Heart right ventricle (tissue), 16 donors: ENCODE measurements around the gene MED20. TPM values are rescaled to one million over a fixed set of nuclear protein-coding genes. Genes with fewer than 3 reads are reported as not detected.

Experiments used
- ATAC-seq, 8 donors: fragments of 200-7000 bp; cut with Tn5 transposase; one replicate each; pipeline ENCODE4 v1.9.1; 2020; ENCODE audit warnings: mild to moderate bottlenecking in 8 of 8, moderate library complexity in 8 of 8, moderate number of reproducible peaks in 1 of 8
- DNase-seq, 2 donors: peaks; one replicate each; pipeline ENCODE4 v3.0.0-alpha.2; 2020
- H3K27ac ChIP-seq, 10 donors: fragments of 200-600 bp; sonication (generic) in 2 of 10; one replicate each; pipeline versions ENCODE4 v1.5.0 to v1.8.0; 2020 to 2022; ENCODE audit warnings: mild to moderate bottlenecking in 3 of 10
- H3K27me3 ChIP-seq, 7 donors: fragments of 200-600 bp; one replicate each; pipeline ENCODE4 v1.8.0; 2021 to 2022; ENCODE audit warnings: mild to moderate bottlenecking in 2 of 7
- H3K36me3 ChIP-seq, 9 donors: fragments of 200-600 bp; sonication (generic) in 1 of 9; one replicate each; pipeline versions ENCODE4 v1.5.0 to v1.8.0; 2020 to 2022; ENCODE audit warnings: mild to moderate bottlenecking in 2 of 9
- H3K4me1 ChIP-seq, 9 donors: fragments of 200-600 bp; sonication (generic) in 1 of 9; one replicate each; pipeline versions ENCODE4 v1.5.0 to v1.8.0; 2020 to 2022; ENCODE audit warnings: mild to moderate bottlenecking in 4 of 9
- H3K4me3 ChIP-seq, 10 donors: fragments of 200-600 bp; sonication (generic) in 2 of 10; one replicate each; pipeline versions ENCODE4 v1.5.0 to v1.8.0; 2020 to 2022; ENCODE audit warnings: mild to moderate bottlenecking in 7 of 10, moderate library complexity in 2 of 10
- H3K9me3 ChIP-seq, 11 donors: fragments of 200-600 bp in 10 of 11; sonication (generic) in 2 of 11; one replicate each; pipeline versions ENCODE4 v1.5.0 to v1.8.0; 2013 to 2022; ENCODE audit warnings: mild to moderate bottlenecking in 2 of 11, control low read depth in 1 of 11, moderate library complexity in 1 of 11
- CTCF ChIP-seq, 9 donors: fragments of 200-600 bp; sonication (generic) in 2 of 9; IDR thresholded peaks; one replicate each; pipeline versions ENCODE4 v1.5.0 to v1.8.0; 2021 to 2022; ENCODE audit warnings: antibody characterized with exemption in 9 of 9, mild to moderate bottlenecking in 5 of 9, moderate library complexity in 1 of 9
- WGBS, 2 donors: extraction: QIAGEN DNeasy Blood & Tissue Kit; methylation state at CpG; one replicate each; pipeline ENCODE4 v1.1.7; 2013; ENCODE audit warnings: inconsistent platforms in 1 of 2; 5-methylcytosine and 5-hydroxymethylcytosine counted together
- intact Hi-C, 10 donors: fragments of 100-400 bp; cut with DNase I; formaldehyde crosslinking; loops; one replicate each; pipeline versions ENCODE4 v1.11.1 to v1.14.2; 2022
- polyA plus RNA-seq, 2 donors: library from polyadenylated mRNA; stranded (reverse); fragments of 200-250 nt; gene quantifications; one replicate each; pipeline ENCODE4 v1.2.3, GENCODE V29; 2013
- total RNA-seq, 10 donors: library from RNA; stranded (reverse); fragmentation: NEBNext Ultra II Directional in 3 of 10; extraction: Animal tissue kit (Norgen Biotek cat#: 25700) in 3 of 10; gene quantifications; one replicate each; pipeline versions ENCODE4 v1.2.1 to v1.2.4, GENCODE V29; 2021 to 2023
- donor health status: Arrhythmogenic right ventricular cardiomyopathy.
- donor health status: ischemic (EF 13 %, LVEDD 7.1; RV severe dilation, severe dysfunction).
- donor health status: healthy with polysubstance abuse.
- donor health status: DM: no; HTN: yes; CAD: no.
- donor health status: DM: no; HTN: no; CAD: no.
- donor health status: ischemic (EF 25% LVEDD 6.9; RV normal size, moderate dysfunction).
- donor health status: ischemic (EF 25% LVEDD 5.7; RV mildly dilated, moderate dysfunction).
- donor health status: healthy.
- donor health status: DM: yes; HTN: yes; CAD: no.
- donor health status: Ischemic cardiomyopathy.
- donor health status: ischemic (EF 35%, LVEDD 5.7; RV mildly dilated, moderate dysfunction).
- donor health status: nonischemic (EF 11% LVEDD 7.7; RV severe dilation, severe dysfunction).
- donor health status: DM: yes; HTN: yes; CAD: no.
- donor health status: PGD.
- donor health status: ischemic (EF 29% LVEDD 5.4; RV normal size, mild dysfunction).
- donor health status: nonischemic (EF 23%, LVEDD 6.1; RV moderate dilation, normal function).

MED20 gene
- total and polyA plus RNA-seq, 12 donors = 11.0 to 21.5 (median 16.2) TPM

DNA sequence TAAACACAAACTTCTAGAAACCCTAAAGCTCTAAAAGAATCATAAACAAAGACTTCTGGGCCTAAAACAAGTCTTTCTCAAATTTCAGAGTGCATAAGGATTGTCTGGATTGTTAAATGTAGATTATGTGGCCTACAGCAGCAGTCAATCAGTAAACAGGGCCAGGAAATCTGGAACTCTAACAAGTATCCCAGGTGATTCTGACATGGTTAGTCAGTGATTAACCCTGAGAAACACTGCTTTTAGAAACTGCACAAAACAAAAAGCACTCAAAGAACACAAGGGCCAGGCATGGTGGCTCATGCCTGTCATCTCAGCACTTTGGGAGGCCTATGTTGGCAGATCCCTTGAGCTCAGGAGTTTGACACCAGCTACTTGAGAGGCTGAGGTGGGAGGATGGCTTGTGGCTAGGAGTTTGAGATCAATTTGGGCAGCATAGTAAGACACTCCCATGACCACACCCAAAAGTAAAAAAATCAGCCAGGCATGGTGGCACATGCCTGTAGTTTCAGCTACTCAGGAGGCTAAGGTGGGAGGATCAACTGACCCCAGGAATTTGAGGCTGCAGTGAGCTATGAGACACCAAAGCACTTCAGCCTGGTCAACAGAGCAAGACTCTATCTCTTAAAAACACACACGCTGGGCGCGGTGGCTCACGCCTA is 5.9 kb downstream of the MED20 start:
- intact Hi-C loops = no loop called here
- Histone ChIP-seq H3K27me3 (no peaks in the 10 kb centered on the region), H3K4me1 (peaks cover 0 to 33% (median 14%) of the 10 kb centered on the region in 9 donors), H3K9me3 (no peaks in the 10 kb centered on the region), H3K4me3 (no peak overlapping the region), H3K36me3 (peaks cover 0 to 75% (median 27%) of the 10 kb centered on the region in 9 donors), H3K27ac (no peak overlapping the region)
- 93 to 95% methylated on average over 4 of the region's 4 CpGs for WGBS, 2 donors
- ATAC-seq = no peak
- TF ChIP-seq CTCF (IDR thresholded peaks at IDR 0.05) = no peak
- no peak for DNase-seq

DNA sequence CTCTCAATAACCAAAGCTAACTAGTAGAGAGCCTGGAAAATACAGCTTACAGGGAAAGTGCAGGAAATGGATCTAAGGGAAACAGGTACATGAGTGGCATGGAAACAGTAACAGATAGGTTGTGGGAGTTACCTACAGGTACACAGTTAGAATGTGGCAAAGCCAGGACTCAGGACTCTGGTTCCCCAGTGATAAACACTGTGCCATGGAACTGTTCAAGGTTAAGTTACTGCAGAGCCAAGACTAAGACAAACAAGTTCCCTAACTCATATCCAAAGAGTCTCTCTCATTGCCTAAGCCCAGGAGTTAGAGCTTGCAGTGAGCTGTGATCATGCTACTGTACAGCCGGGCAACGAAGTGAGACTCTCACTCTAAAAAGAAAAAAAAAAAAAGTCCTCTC is 6.6 kb downstream of the MED20 start:
- no peak for ATAC-seq
- no peak for DNase-seq
- intact Hi-C loops = no loop called here
- Histone ChIP-seq H3K9me3 (no peaks in the 10 kb centered on the region), H3K4me3 (no peak overlapping the region), H3K27me3 (no peaks in the 10 kb centered on the region), H3K36me3 (peaks cover 0 to 82% (median 28%) of the 10 kb centered on the region in 9 donors), H3K4me1 (peaks cover 0 to 26% (median 7%) of the 10 kb centered on the region in 9 donors), H3K27ac (no peak overlapping the region)
- no peak for TF ChIP-seq CTCF (IDR thresholded peaks at IDR 0.05)
- WGBS, 2 donors = 86 to 97% methylated on average over 2 of the region's 2 CpGs

GRCh38 chr6:41909727-41910126 is 11.2 kb downstream of the MED20 start:
- no peaks in the 10 kb centered on the region for H3K27me3 ChIP-seq
- H3K9me3 ChIP-seq = no peaks in the 10 kb centered on the region
- ATAC-seq (no peak), DNase-seq (no peak)
- 97 to 98% methylated on average over 1 of the region's 1 CpG for WGBS, 2 donors
- intact Hi-C loops = loop anchor here in 1 of 10 donors (10.0 kb wide), 1 partner anchor 115 kb away; no protein-coding TSS in a partner anchor
- no peak overlapping the region for H3K4me3 ChIP-seq
- no peak for TF ChIP-seq CTCF (IDR thresholded peaks at IDR 0.05)
- peaks cover 0 to 98% (median 48%) of the 10 kb centered on the region in 9 donors for H3K36me3 ChIP-seq
- H3K27ac ChIP-seq = no peak overlapping the region
- H3K4me1 ChIP-seq = peaks cover 0 to 5% (median 0%) of the 10 kb centered on the region in 9 donors

DNA sequence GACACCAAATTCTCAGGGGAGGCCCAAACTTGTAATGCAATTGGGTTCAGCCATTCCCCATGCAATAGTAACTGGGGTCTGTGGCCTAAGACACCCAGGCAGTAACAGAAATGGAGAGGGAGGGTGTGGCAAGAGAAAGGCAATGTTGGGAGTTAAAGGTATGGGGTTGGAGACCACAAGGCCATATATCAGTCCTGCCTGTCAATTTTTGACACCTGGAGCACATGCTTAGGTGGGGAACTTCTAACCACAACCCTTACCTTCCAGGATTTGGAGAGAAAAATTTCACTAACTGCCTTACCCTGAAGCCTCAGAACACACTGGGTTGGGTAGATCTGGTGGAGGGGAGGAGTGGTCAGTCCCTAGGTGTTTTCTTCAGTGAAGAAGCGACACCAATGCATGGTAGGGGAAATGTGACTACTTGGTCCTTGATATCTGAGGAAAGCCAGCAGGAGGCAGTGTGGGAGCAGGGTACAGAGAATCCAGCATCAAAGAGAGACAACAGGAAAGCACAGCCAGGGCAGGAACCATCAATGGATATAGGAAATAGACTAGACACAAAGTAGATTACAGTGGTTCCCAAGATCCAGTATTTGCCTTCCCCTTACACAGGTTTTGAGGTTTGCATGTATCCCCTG is 18.9 kb downstream of the MED20 start:
- Histone ChIP-seq H3K4me3 (no peak overlapping the region), H3K27me3 (no peaks in the 10 kb centered on the region), H3K4me1 (peaks cover 0 to 19% (median 4%) of the 10 kb centered on the region in 9 donors), H3K9me3 (no peaks in the 10 kb centered on the region), H3K36me3 (peaks cover 0 to 64% (median 13%) of the 10 kb centered on the region in 9 donors), H3K27ac (no peak overlapping the region)
- intact Hi-C loops = loop anchor here in 2 of 10 donors (5.0 to 10.0 kb wide), 2 partner anchors 107 to 145 kb away; no protein-coding TSS in a partner anchor
- WGBS, 2 donors = 100% methylated on average over 1 of the region's 1 CpG
- TF ChIP-seq CTCF (IDR thresholded peaks at IDR 0.05) = peak in 5 of 9 donors; percentile 13 to 39 (median 23)
- DNase-seq = peak in 1 of 2 donors; percentile 10
- ATAC-seq = no peak
